Prostate gland (tissue), 2 donors: Measurements from ENCODE around the gene ZNF217. TPM values are rescaled to one million over a fixed set of nuclear protein-coding genes. Genes with fewer than 3 reads are reported as not detected.

Source experiments
- DNase-seq: peaks from one replicate; pipeline ENCODE4 v3.0.0-alpha.2; 2019; ENCODE audit warnings: low spot score
- H3K27ac ChIP-seq, 2 donors: fragments of 200-600 bp; sonication (generic); 2 replicates each; pipeline ENCODE4 v1.5.1; 2017 to 2019
- H3K27me3 ChIP-seq: fragments of 200-600 bp; sonication (generic); replicated peaks from 2 replicates; pipeline ENCODE4 v1.5.1; 2019; ENCODE audit not compliant: insufficient read depth
- H3K36me3 ChIP-seq, 2 donors: fragments of 200-600 bp; sonication (generic); 1 replicate in 1 of 2; 2 replicates in 1 of 2; pipeline versions ENCODE4 v1.5.1 to v1.8.1; 2017 to 2019
- H3K4me1 ChIP-seq: fragments of 200-600 bp; sonication (generic); replicated peaks from 2 replicates; pipeline ENCODE4 v1.5.1; 2019
- H3K4me3 ChIP-seq, 2 donors: fragments of 200-600 bp; sonication (generic); 2 replicates each; pipeline ENCODE4 v1.5.1; 2017 to 2019
- H3K9me3 ChIP-seq: fragments of 200-600 bp; sonication (generic); 2 replicates; pipeline ENCODE4 v1.5.1; 2017
- POLR2A ChIP-seq: fragments of 450-650 bp; IDR thresholded peaks from one replicate; pipeline ENCODE4 v1.6.1; 2016; ENCODE audit warnings: antibody characterized with exemption, mild to moderate bottlenecking
- POLR2AphosphoS5 ChIP-seq: sonication (generic); formaldehyde crosslinking; IDR thresholded peaks from one replicate; pipeline ENCODE4 v1.6.1; 2017; ENCODE audit warnings: antibody characterized with exemption
- WGBS: methylation state at CpG from one replicate; pipeline ENCODE4 v1.1.5; 2018; 5-methylcytosine and 5-hydroxymethylcytosine counted together
- intact Hi-C: fragments of 100-400 bp; cut with DNase I; formaldehyde crosslinking; loops from one replicate; pipeline ENCODE4 v1.14.2; 2022
- total RNA-seq, 2 donors: library from RNA; depleted of rRNA; stranded (reverse); fragments of >200 nt; gene quantifications; one replicate each; pipeline ENCODE4 v1.1.0, GENCODE V29; 2016
- TF ChIP-seq, protein P1 (sequence below), 4 experiments: fragments of 200-600 bp in 2 of 4; fragments of 450-650 bp in 2 of 4; sonication (generic) in 2 of 4; IDR thresholded peaks; 1 replicate in 3 of 4; 2 replicates in 1 of 4; pipeline ENCODE4 v1.5.1; 2016 to 2019; ENCODE audit warnings: antibody characterized with exemption in 4 of 4, mild to moderate bottlenecking in 2 of 4, moderate library complexity in 2 of 4

Gene ZNF217
- total RNA-seq, 2 donors from 2014 or later = 35.4 to 44.5 TPM

DNA sequence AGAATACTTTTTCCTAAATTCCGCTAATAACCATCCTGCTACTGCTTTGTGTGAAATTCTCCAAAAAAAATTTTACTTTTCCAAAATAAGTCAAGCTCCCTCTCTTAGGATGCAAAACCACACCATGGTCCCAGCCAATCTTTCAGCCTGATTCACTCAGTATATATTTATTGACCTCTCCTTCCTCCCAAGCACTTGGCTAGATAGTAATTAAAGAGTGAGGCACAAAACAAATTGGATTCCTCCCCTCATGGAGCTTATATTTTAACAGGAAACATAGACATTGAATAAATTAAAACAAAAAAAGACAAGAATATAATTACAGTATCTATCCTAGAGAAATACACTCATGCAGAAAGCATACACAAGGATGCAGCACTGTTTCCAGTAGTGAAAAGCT, 9.0 kb upstream of the ZNF217 start:
- Histone ChIP-seq H3K4me3 (no peak overlapping the region), H3K27ac (no peak overlapping the region), H3K9me3 (no peaks in the 10 kb centered on the region), H3K4me1 (no peaks in the 10 kb centered on the region), H3K36me3 (no peaks in the 10 kb centered on the region), H3K27me3 (no peaks in the 10 kb centered on the region)
- 98% methylated on average over 1 of the region's 1 CpG for WGBS
- DNase-seq = no peak
- no peak for TF ChIP-seq POLR2AphosphoS5
- TF ChIP-seq, protein P1, sequence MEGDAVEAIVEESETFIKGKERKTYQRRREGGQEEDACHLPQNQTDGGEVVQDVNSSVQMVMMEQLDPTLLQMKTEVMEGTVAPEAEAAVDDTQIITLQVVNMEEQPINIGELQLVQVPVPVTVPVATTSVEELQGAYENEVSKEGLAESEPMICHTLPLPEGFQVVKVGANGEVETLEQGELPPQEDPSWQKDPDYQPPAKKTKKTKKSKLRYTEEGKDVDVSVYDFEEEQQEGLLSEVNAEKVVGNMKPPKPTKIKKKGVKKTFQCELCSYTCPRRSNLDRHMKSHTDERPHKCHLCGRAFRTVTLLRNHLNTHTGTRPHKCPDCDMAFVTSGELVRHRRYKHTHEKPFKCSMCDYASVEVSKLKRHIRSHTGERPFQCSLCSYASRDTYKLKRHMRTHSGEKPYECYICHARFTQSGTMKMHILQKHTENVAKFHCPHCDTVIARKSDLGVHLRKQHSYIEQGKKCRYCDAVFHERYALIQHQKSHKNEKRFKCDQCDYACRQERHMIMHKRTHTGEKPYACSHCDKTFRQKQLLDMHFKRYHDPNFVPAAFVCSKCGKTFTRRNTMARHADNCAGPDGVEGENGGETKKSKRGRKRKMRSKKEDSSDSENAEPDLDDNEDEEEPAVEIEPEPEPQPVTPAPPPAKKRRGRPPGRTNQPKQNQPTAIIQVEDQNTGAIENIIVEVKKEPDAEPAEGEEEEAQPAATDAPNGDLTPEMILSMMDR (IDR thresholded peaks at IDR 0.05) = no peak
- no peak for TF ChIP-seq POLR2A
- intact Hi-C loops = no loop called here

DNA sequence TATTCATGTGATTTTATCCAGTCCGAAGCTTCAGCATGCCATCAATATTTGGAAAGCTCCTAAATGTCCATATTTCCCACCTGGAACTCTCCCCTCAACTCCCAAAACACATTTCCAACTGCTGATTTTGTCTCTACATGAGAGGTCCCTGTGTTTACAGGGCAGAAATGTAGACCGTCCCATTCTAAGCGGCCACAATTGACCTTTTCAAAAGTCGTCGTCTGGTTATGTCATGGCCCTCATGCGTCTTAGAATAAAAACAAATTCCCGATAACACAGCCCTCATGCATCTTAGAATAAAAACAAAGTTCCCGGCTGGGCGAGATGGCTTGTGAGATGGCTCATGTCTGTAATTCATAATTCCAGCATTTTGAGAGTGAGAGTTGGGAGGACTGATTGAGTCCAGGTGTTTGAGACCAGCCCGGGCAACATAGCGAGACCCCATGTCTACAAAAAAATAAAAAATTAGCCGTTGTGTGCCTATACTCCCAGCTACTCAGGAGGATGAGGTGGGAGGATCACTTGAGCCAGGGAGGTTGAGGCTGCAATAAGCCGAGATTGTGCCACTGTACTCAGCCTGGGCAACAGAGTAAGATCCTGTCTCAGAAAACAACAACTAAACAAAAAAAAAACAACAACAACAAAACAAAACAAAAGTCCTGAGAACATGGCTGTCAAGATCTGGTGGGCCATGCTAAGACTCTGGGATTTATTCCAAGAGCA, 6.4 kb upstream of the ZNF217 start:
- intact Hi-C loops = no loop called here
- H3K4me1 ChIP-seq = no peaks in the 10 kb centered on the region
- no peaks in the 10 kb centered on the region for H3K27me3 ChIP-seq
- 89% methylated on average over 13 of the region's 13 CpGs for WGBS
- no peak for DNase-seq
- peak overlapping the region in 1 of 2 donors; percentile 24 for H3K27ac ChIP-seq
- H3K36me3 ChIP-seq = no peaks in the 10 kb centered on the region
- H3K4me3 ChIP-seq = no peak overlapping the region
- no peaks in the 10 kb centered on the region for H3K9me3 ChIP-seq
- TF ChIP-seq POLR2AphosphoS5 (no peak), POLR2A (no peak)
- TF ChIP-seq, protein P1 (IDR thresholded peaks at IDR 0.05) = no peak

DNA sequence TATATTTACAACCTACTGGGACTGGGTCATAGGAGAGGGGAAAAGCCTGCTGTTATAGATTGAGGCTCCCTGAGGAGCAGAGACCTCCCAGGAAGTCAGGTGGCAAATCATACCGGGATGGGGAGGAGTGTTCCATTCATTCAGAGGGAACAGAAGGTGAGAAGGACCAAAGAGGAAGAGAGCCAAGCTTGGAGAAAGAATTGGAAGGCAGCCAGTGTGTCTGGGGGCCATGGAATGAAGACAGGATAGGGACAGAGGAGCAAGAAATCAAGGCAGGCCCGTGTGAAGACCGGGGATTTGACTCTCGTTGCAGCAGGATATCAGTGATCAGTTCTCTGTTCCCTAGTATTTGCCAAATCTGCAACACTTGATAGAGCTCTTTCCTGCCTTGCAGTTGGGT, 5.7 kb upstream of the ZNF217 start:
- H3K9me3 ChIP-seq = no peaks in the 10 kb centered on the region
- DNase-seq = no peak
- TF ChIP-seq POLR2A = no peak
- no peak for TF ChIP-seq POLR2AphosphoS5
- TF ChIP-seq, protein P1 (IDR thresholded peaks at IDR 0.05) = no peak
- intact Hi-C loops = no loop called here
- H3K4me3 ChIP-seq = no peak overlapping the region
- no peaks in the 10 kb centered on the region for H3K36me3 ChIP-seq
- H3K27ac ChIP-seq = peak overlapping the region; percentile 11 to 24
- 22% methylated on average over 4 of the region's 4 CpGs for WGBS
- no peaks in the 10 kb centered on the region for H3K4me1 ChIP-seq
- no peaks in the 10 kb centered on the region for H3K27me3 ChIP-seq

DNA sequence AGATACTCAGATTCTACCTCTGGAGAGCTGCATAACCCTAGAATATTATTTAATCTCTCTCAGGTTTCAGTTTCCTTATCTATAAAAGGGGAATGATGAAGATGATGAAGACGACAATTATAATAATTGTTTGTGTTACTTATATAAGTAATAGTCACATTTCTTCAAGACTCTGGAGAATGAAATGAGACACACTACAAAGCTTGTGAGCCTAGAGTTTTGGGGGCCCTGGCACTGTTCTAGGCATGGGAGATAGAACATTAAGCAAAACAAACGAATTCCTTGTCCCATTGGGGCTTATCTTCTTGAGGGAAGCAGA, 5.4 kb upstream of the ZNF217 start:
- DNase-seq = no peak
- intact Hi-C loops = no loop called here
- Histone ChIP-seq H3K4me3 (no peak overlapping the region), H3K4me1 (no peaks in the 10 kb centered on the region), H3K27me3 (no peaks in the 10 kb centered on the region), H3K36me3 (no peaks in the 10 kb centered on the region), H3K9me3 (no peaks in the 10 kb centered on the region), H3K27ac (peak overlapping the region; percentile 21 to 99)
- WGBS = 65% methylated on average over 2 of the region's 2 CpGs
- TF ChIP-seq POLR2A (no peak), POLR2AphosphoS5 (no peak)
- TF ChIP-seq, protein P1 (IDR thresholded peaks at IDR 0.05) = no peak
